PC-9 (cell line): ENCODE results near the gene ZNF625.

Experiments used
- CTCF ChIP-seq: fragments of 200-600 bp; sonication (generic); conservative IDR thresholded peaks from 2 replicates; pipeline ENCODE4 v1.6.1; 2017; ENCODE audit warnings: mixed run types, antibody characterized with exemption, mild to moderate bottlenecking, moderate library complexity
- EZH2 ChIP-seq: fragments of 200-600 bp; sonication (generic); IDR thresholded peaks from 2 replicates; pipeline ENCODE4 v1.8.0; 2017; ENCODE audit warnings: antibody characterized with exemption, low read depth

- TF ChIP-seq CTCF (no peak), EZH2 (no peak)
These were observed 41.6 kb upstream of the ZNF625 start for GRCh38 chr19:12198136-12198535.
